Right lobe of liver (tissue), 6 donors: ENCODE results near the gene SNX14. TPM values are rescaled to one million over a fixed set of nuclear protein-coding genes. Genes with fewer than 3 reads are reported as not detected.
"Not testable (repeated sequence)": the region's sequence is repeated elsewhere in the genome, so short reads cannot be mapped to it uniquely, and the experiment has no call there.

Experiments
- ATAC-seq, 4 donors: fragments of 200-7000 bp; cut with Tn5 transposase; one replicate each; pipeline ENCODE4 v1.9.1; 2020; ENCODE audit warnings: mild to moderate bottlenecking in 4 of 4, moderate library complexity in 4 of 4
- DNase-seq, 3 donors: peaks; one replicate each; pipeline ENCODE4 v3.0.0-alpha.2; 2020
- H3K27ac ChIP-seq, 3 donors: fragments of 200-600 bp; one replicate each; pipeline ENCODE4 v1.8.0; 2022
- H3K27me3 ChIP-seq, 2 donors: fragments of 200-600 bp; one replicate each; pipeline ENCODE4 v1.8.0; 2022
- H3K36me3 ChIP-seq, 4 donors: fragments of 200-600 bp; sonication (generic) in 1 of 4; one replicate each; pipeline versions ENCODE4 v1.5.1 to v1.8.0; 2017 to 2022; ENCODE audit warnings: control low read depth in 1 of 4
- H3K4me1 ChIP-seq, 4 donors: fragments of 200-600 bp; sonication (generic) in 1 of 4; one replicate each; pipeline versions ENCODE4 v1.5.1 to v1.8.0; 2017 to 2022; ENCODE audit warnings: control low read depth in 1 of 4
- H3K4me3 ChIP-seq, 3 donors: fragments of 200-600 bp; one replicate each; pipeline ENCODE4 v1.8.0; 2022
- H3K9me3 ChIP-seq, 4 donors: fragments of 200-600 bp; sonication (generic) in 1 of 4; one replicate each; pipeline versions ENCODE4 v1.5.1 to v1.8.0; 2017 to 2022; ENCODE audit warnings: control low read depth in 1 of 4
- CTCF ChIP-seq, 4 donors: fragments of 200-600 bp in 3 of 4; fragments of 450-650 bp in 1 of 4; IDR thresholded peaks; one replicate each; pipeline versions ENCODE4 v1.5.1 to v1.8.0; 2016 to 2022; ENCODE audit warnings: antibody characterized with exemption in 4 of 4, mild to moderate bottlenecking in 2 of 4
- POLR2A ChIP-seq: fragments of 450-650 bp; IDR thresholded peaks from one replicate; pipeline ENCODE4 v1.6.1; 2017; ENCODE audit warnings: antibody characterized with exemption, mild to moderate bottlenecking
- WGBS: methylation state at CpG from one replicate; pipeline ENCODE4 v1.1.6; 2018; ENCODE audit warnings: low coverage, low lambda C conversion rate; ENCODE audit not compliant: insufficient coverage; ENCODE audit errors: missing lambda C conversion rate; 5-methylcytosine and 5-hydroxymethylcytosine counted together
- intact Hi-C, 2 donors: fragments of 100-400 bp; cut with DNase I; formaldehyde crosslinking; loops; one replicate each; pipeline versions ENCODE4 v1.11.2 to v1.14.1; 2022
- total RNA-seq, 6 experiments: library from RNA; depleted of rRNA in 2 of 6; stranded (reverse); fragments of >200 nt in 2 of 6; fragmentation: NEBNext Ultra II Directional in 3 of 6; extraction: Animal tissue kit (Norgen Biotek cat#: 25700) in 3 of 6; gene quantifications; one replicate each; pipeline versions ENCODE4 v1.1.0 to v1.2.4, GENCODE V29; 2016 to 2023
- donor health status: DM: no; HTN: yes; CAD: no.
- donor health status: DM: no; HTN: no; CAD: no.
- donor health status: DM: no; HTN: no; CAD: no.
- donor health status: DM: no; HTN: yes; CAD: no.
- donor health status: DM: no; HTN: yes; CAD: no.

SNX14 gene
- total RNA-seq, 6 experiments from 2014 or later = 35.0 to 72.5 (median 51.9) TPM

DNA sequence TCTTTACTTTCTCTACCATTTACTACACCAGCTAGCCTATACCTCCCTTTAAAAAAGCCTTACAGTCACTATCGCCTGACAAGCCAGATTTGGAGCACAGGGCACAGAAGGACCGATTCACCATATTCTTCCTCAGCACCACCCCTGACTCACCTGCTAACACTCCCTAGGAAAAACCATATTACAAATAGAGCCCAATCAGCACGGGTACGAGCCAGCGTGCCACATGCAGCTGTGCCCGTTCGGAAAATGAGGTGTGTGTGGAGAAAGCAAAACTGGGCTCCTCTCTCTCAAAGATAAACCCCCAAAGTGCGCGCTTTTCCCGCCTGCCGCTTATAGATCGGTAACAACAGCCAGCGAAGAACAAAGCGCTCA lies 47.9 kb upstream of the SNX14 start:
- intact Hi-C loops = loop anchor here in 1 of 2 donors (5.0 kb wide), 1 partner anchor 36 kb away; no protein-coding TSS in a partner anchor
- Histone ChIP-seq H3K36me3 (peaks cover 0 to 38% (median 12%) of the 10 kb centered on the region in 4 donors), H3K27ac (peak overlapping the region in 2 of 3 donors; percentile 81 to 96), H3K9me3 (no peaks in the 10 kb centered on the region), H3K27me3 (no peaks in the 10 kb centered on the region), H3K4me3 (peak overlapping the region; percentile 69 to 98 (median 83)), H3K4me1 (peaks cover 0 to 30% (median 5%) of the 10 kb centered on the region in 4 donors)
- ATAC-seq (no peak), DNase-seq (no peak)
- no peak for TF ChIP-seq CTCF (IDR thresholded peaks at IDR 0.05)
- TF ChIP-seq POLR2A = no peak
- WGBS = under 1% methylated on average over 14 of the region's 14 CpGs

DNA sequence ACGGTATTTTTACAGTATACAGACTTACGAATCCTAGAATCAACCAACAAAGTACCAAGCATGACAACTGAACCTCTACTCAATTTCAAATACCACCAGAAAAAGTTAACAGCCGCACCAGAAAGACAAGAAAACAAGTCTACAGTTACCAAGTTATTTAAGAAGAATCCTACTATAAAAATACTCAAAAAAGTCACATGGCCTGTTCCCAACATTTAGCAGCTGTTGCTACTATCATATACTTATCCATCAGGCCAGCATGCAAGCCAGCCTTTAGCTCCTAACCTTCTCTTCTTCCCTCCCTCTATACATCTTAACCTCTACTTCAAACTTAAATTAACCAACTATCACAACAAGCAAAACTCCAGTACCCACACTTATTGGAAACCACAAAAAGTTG lies 47.2 kb upstream of the SNX14 start:
- Histone ChIP-seq H3K4me3 (peak overlapping the region; percentile 69 to 98 (median 83)), H3K36me3 (peaks cover 0 to 45% (median 19%) of the 10 kb centered on the region in 4 donors), H3K9me3 (no peaks in the 10 kb centered on the region), H3K27ac (no peak overlapping the region), H3K27me3 (no peaks in the 10 kb centered on the region), H3K4me1 (peaks cover 0 to 33% (median 5%) of the 10 kb centered on the region in 4 donors)
- intact Hi-C loops = loop anchor here in 1 of 2 donors (5.0 kb wide), 1 partner anchor 36 kb away; no protein-coding TSS in a partner anchor
- ATAC-seq (no peak), DNase-seq (no peak)
- 15% methylated on average over 3 of the region's 3 CpGs for WGBS
- TF ChIP-seq CTCF (IDR thresholded peaks at IDR 0.05) (no peak), POLR2A (no peak)

DNA sequence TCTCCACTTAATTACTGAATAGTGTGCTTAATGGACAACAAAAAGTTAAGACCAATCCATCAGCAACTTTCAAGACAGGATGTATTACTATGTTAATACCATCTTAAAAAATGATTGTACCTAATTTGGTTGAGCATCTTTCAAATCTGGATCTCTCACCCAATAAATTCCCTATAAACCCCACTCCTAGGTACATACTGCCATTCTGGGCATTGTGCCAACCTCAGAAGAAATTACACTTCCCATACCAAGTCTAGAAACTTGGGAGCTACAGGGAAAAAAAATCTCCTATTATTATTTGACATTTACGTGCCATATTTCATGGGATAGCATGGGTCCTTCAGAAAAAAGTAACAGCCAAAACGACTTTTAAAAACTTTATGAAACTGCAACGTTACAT lies 43.9 kb upstream of the SNX14 start:
- H3K36me3 ChIP-seq = peaks cover 0 to 76% (median 27%) of the 10 kb centered on the region in 4 donors
- H3K27ac ChIP-seq = no peak overlapping the region
- H3K4me3 ChIP-seq = no peak overlapping the region
- WGBS = 55% methylated on average over 3 of the region's 3 CpGs
- DNase-seq = no peak
- intact Hi-C loops = no loop called here
- no peak for TF ChIP-seq POLR2A
- TF ChIP-seq CTCF (IDR thresholded peaks at IDR 0.05) = no peak
- peaks cover 0 to 37% (median 5%) of the 10 kb centered on the region in 4 donors for H3K4me1 ChIP-seq
- H3K27me3 ChIP-seq = no peaks in the 10 kb centered on the region
- no peak for ATAC-seq
- H3K9me3 ChIP-seq = no peaks in the 10 kb centered on the region

DNA sequence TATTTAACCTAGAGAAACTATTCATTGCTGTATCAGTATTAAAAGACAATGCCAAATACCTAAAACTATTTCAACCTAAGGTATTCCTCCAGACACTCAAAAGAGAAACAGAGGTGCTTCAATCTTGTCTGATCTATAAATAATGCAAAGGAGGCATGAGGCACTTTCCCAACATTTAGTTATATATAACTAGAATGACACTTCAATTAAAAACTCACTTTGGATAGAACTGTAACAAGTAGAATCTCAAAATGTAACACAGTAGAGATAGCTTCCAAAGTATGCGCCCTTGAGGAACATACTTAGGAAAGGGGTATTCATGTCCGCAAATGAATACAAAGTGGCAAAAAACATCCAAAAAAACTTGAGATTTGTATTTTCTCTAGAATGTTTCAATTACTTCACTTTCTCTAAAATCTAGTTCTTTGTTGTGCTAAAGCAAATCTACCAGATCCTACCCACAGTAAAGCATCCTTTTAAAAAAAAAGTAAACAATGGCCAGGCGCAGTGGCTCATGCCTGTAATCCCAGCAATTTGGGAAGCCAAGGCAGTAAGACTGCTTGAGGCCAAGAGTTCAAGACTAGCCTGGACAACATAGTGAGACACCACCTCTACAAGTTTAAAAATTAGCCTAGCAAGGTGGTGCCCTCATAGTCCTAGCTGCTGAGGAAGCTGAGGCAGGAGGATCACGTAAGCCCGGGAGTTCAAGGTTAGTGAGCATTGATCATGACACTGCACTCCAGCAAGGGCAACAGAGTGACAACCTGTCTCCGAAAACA lies 38.7 kb upstream of the SNX14 start:
- TF ChIP-seq POLR2A (no peak), CTCF (IDR thresholded peaks at IDR 0.05) (no peak)
- H3K36me3 ChIP-seq = peaks cover 0 to 95% (median 32%) of the 10 kb centered on the region in 4 donors
- intact Hi-C loops = no loop called here

GRCh38 chr6:85631117-85631516 lies 37.5 kb upstream of the SNX14 start:
- intact Hi-C loops, H3K4me3 ChIP-seq, DNase-seq, H3K27ac ChIP-seq, ATAC-seq, H3K9me3 ChIP-seq, H3K27me3 ChIP-seq: not testable (repeated sequence)
- 92% methylated on average over 5 of the region's 5 CpGs for WGBS
- H3K4me1 ChIP-seq = peaks cover 0 to 11% (median 0%) of the 10 kb centered on the region in 4 donors
- peaks cover 5 to 94% (median 24%) of the 10 kb centered on the region in 4 donors for H3K36me3 ChIP-seq

More for the DNA sequence above, 38.7 kb upstream of the SNX14 start:
- Histone ChIP-seq H3K4me3 (no peak overlapping the region), H3K27ac (no peak overlapping the region), H3K27me3 (no peaks in the 10 kb centered on the region), H3K9me3 (no peaks in the 10 kb centered on the region), H3K4me1 (peaks cover 0 to 11% (median 0%) of the 10 kb centered on the region in 4 donors)
- no peak for DNase-seq
- ATAC-seq = no peak
- 93% methylated on average over 6 of the region's 6 CpGs for WGBS
